WTC11 (cell line): ENCODE results near the gene LEKR1. TPM values are rescaled to one million over a fixed set of nuclear protein-coding genes. Genes with fewer than 3 reads are reported as not detected.

Source experiments
- ATAC-seq: fragments of 200-7000 bp; cut with Tn5 transposase; 2 replicates; pipeline ENCODE4 v1.10.0; 2021; ENCODE audit warnings: mild to moderate bottlenecking, moderate library complexity
- CTCF ChIA-PET: fragments of 300-600 bp; sonication (Branson Sonifier 250); formaldehyde crosslinking; loops from one replicate; lab custom pipeline; 2021; ENCODE audit warnings: antibody characterized with exemption; lab: Charles Lee
- POLR2A ChIA-PET: fragments of 350-600 bp; sonication (Branson Sonifier 250); formaldehyde crosslinking; loops from one replicate; lab custom pipeline; 2021; ENCODE audit warnings: antibody characterized with exemption; lab: Charles Lee
- DNase-seq: peaks from one replicate; pipeline ENCODE4 v3.0.0; 2021; ENCODE audit warnings: low spot score
- H3K27ac Mint-ChIP-seq: 2 replicates; pipeline ENCODE4 v1.8.0; 2021; ENCODE audit warnings: mixed read lengths
- H3K27me3 Mint-ChIP-seq: 2 replicates; pipeline ENCODE4 v1.8.0; 2021; ENCODE audit warnings: low read depth, mild to moderate bottlenecking, moderate library complexity, mixed read lengths
- H3K36me3 Mint-ChIP-seq: 2 replicates; pipeline ENCODE4 v1.8.0; 2021; ENCODE audit warnings: mixed read lengths
- H3K4me1 Mint-ChIP-seq: 2 replicates; pipeline ENCODE4 v1.8.0; 2022; ENCODE audit warnings: mixed read lengths
- H3K4me3 Mint-ChIP-seq: 2 replicates; pipeline ENCODE4 v1.8.0; 2021; ENCODE audit warnings: mild to moderate bottlenecking, moderate library complexity, mixed read lengths
- H3K9me3 Mint-ChIP-seq: 2 replicates; pipeline ENCODE4 v1.8.0; 2021; ENCODE audit warnings: mixed read lengths
- AR ChIP-seq: fragments of 250-450 bp; sonication (Bioruptor Pico); IDR thresholded peaks from 2 replicates; pipeline ENCODE4 v1.9.0; 2021; ENCODE audit warnings: mild to moderate bottlenecking
- ATF1 ChIP-seq: sonication (generic); formaldehyde crosslinking; IDR thresholded peaks from 2 replicates; pipeline ENCODE4 v1.8.1; 2023; ENCODE audit warnings: mild to moderate bottlenecking, moderate library complexity, missing genetic modification reagents
- CDX4 ChIP-seq: fragments of 250-450 bp; sonication (Bioruptor Pico); IDR thresholded peaks from 2 replicates; pipeline ENCODE4 v1.9.0; 2021; ENCODE audit warnings: moderate library complexity, mild to moderate bottlenecking, inconsistent platforms, borderline replicate concordance
- E2F1 ChIP-seq: sonication (generic); formaldehyde crosslinking; IDR thresholded peaks from 2 replicates; pipeline ENCODE4 v1.8.0; 2022; ENCODE audit warnings: mild to moderate bottlenecking, missing genetic modification reagents
- ELF4 ChIP-seq: sonication (generic); formaldehyde crosslinking; IDR thresholded peaks from 2 replicates; pipeline ENCODE4 v1.8.1; 2022; ENCODE audit warnings: low read depth, mild to moderate bottlenecking, moderate library complexity, missing genetic modification reagents
- GTF2I ChIP-seq: fragments of 250-450 bp; sonication (Bioruptor Pico); conservative IDR thresholded peaks from 2 replicates; pipeline ENCODE4 v1.4.0; 2021; ENCODE audit warnings: mild to moderate bottlenecking
- HMGXB4 ChIP-seq: sonication (generic); formaldehyde crosslinking; IDR thresholded peaks from 2 replicates; pipeline ENCODE4 v1.8.1; 2023; ENCODE audit warnings: mild to moderate bottlenecking, moderate library complexity, missing genetic modification reagents
- IRF1 ChIP-seq: sonication (generic); formaldehyde crosslinking; IDR thresholded peaks from 2 replicates; pipeline ENCODE4 v1.8.0; 2023; ENCODE audit warnings: missing genetic modification reagents
- NR1H2 ChIP-seq: sonication (generic); formaldehyde crosslinking; IDR thresholded peaks from 2 replicates; pipeline ENCODE4 v1.9.0; 2021; ENCODE audit warnings: mild to moderate bottlenecking, moderate library complexity, missing genetic modification reagents
- SMAD4 ChIP-seq: sonication (generic); formaldehyde crosslinking; IDR thresholded peaks from 2 replicates; pipeline ENCODE4 v1.8.0; 2022; ENCODE audit warnings: mild to moderate bottlenecking, missing genetic modification reagents
- STAT6 ChIP-seq: sonication (generic); formaldehyde crosslinking; conservative IDR thresholded peaks from 2 replicates; pipeline ENCODE4 v1.8.1; 2023; ENCODE audit warnings: mild to moderate bottlenecking, low read depth, missing genetic modification reagents, moderate library complexity
- ZBTB21 ChIP-seq: sonication (generic); formaldehyde crosslinking; IDR thresholded peaks from 2 replicates; pipeline ENCODE4 v1.8.1; 2023; ENCODE audit warnings: mild to moderate bottlenecking, missing genetic modification reagents, borderline replicate concordance
- ZMAT4 ChIP-seq: fragments of 250-450 bp; sonication (Bioruptor Pico); IDR thresholded peaks from 2 replicates; pipeline ENCODE4 v1.9.0; 2021; ENCODE audit warnings: mild to moderate bottlenecking
- ZNF138 ChIP-seq: sonication (generic); formaldehyde crosslinking; conservative IDR thresholded peaks from 2 replicates; pipeline ENCODE4 v1.8.1; 2022; ENCODE audit warnings: mild to moderate bottlenecking, moderate library complexity, missing genetic modification reagents
- ZNF219 ChIP-seq: sonication (generic); formaldehyde crosslinking; IDR thresholded peaks from 2 replicates; pipeline ENCODE4 v1.8.0; 2023; ENCODE audit warnings: missing genetic modification reagents, mild to moderate bottlenecking, borderline replicate concordance
- ZNF263 ChIP-seq: sonication (generic); formaldehyde crosslinking; IDR thresholded peaks from 2 replicates; pipeline ENCODE4 v1.8.1; 2022; ENCODE audit warnings: low read depth, mild to moderate bottlenecking, moderate library complexity, missing genetic modification reagents
- ZNF317 ChIP-seq: sonication (generic); formaldehyde crosslinking; IDR thresholded peaks from 2 replicates; pipeline ENCODE4 v1.8.1; 2023; ENCODE audit warnings: low read depth, mild to moderate bottlenecking, moderate library complexity, missing genetic modification reagents, borderline replicate concordance
- ZNF416 ChIP-seq: fragments of 250-450 bp; sonication (Bioruptor Pico); IDR thresholded peaks from 2 replicates; pipeline ENCODE4 v1.9.0; 2021; ENCODE audit warnings: mild to moderate bottlenecking, inconsistent platforms
- ZNF425 ChIP-seq: fragments of 250-450 bp; sonication (Bioruptor Pico); conservative IDR thresholded peaks from 2 replicates; pipeline ENCODE4 v1.9.0; 2021; ENCODE audit warnings: mild to moderate bottlenecking
- ZSCAN18 ChIP-seq: fragments of 250-450 bp; sonication (Bioruptor Pico); IDR thresholded peaks from 2 replicates; pipeline ENCODE4 v2.1.2; 2022; ENCODE audit warnings: mild to moderate bottlenecking, moderate library complexity
- total RNA-seq: library from RNA; stranded (reverse); gene quantifications from 3 replicates; pipeline ENCODE4 v1.2.3, GENCODE V29; 2021

Gene LEKR1
- total RNA-seq, 1 experiment from 2014 or later, result 0.09 TPM

- TF ChIP-seq ZNF416, result no peak
- TF ChIP-seq ZNF138 (CRISPR knock-in tag), result no peak
- TF ChIP-seq CDX4 (CRISPR knock-in tag), result no peak
- TF ChIP-seq E2F1 (CRISPR knock-in tag), result no peak
- no peak for TF ChIP-seq ZBTB21
Measured at GRCh38 chr3:156814295-156814694, 11.9 kb upstream of the LEKR1 start (continued).

GRCh38 chr3:156816091-156816793 is 9.9 kb upstream of the LEKR1 start:
- 0 out of 2 replicates have a peak, but pooled peaks have one; percentile 71 for TF ChIP-seq NR1H2
- peak; percentile 13; the same call in 1 of the 2 replicates for TF ChIP-seq IRF1
- TF ChIP-seq ZSCAN18 (CRISPR knock-in tag), result no peak
- TF ChIP-seq ATF1 (CRISPR knock-in tag), result 0 out of 2 replicates have a peak, but pooled peaks have one; percentile 16
- peak; percentile 53 for TF ChIP-seq SMAD4 (CRISPR knock-in tag)
- peak; percentile 45; the same call in 1 of the 2 replicates for TF ChIP-seq ZNF263 (CRISPR knock-in tag)
- TF ChIP-seq ZNF317 (CRISPR knock-in tag), result 0 out of 2 replicates have a peak, but pooled peaks have one; percentile 14
- no peak for TF ChIP-seq GTF2I (CRISPR knock-in tag)
- TF ChIP-seq AR, result no peak
- no peak for TF ChIP-seq ZNF219 (CRISPR knock-in tag)
- TF ChIP-seq ZNF416, result no peak
- 0 out of 2 replicates have a peak, but pooled peaks have one; percentile 54 for TF ChIP-seq STAT6 (CRISPR knock-in tag)
- peak; percentile 71; the same call in 1 of the 2 replicates for TF ChIP-seq HMGXB4 (CRISPR knock-in tag)
- no peak for TF ChIP-seq ZMAT4
- TF ChIP-seq ZNF425 (CRISPR knock-in tag), result no peak
- peak; percentile 83; the same call in 1 of the 2 replicates for TF ChIP-seq ELF4 (CRISPR knock-in tag)
- ATAC-seq (peak; percentile 54), DNase-seq (peak; percentile 50)
- H3K36me3 Mint-ChIP-seq, result no peaks in the 10 kb centered on the region
- H3K9me3 Mint-ChIP-seq, result no peaks in the 10 kb centered on the region
- H3K27me3 Mint-ChIP-seq, result peaks cover 63% of the 10 kb centered on the region
- ChIA-PET POLR2A (no interaction called here), CTCF (interaction anchor here (1.4 kb wide), 1 partner anchor 72 kb away, joined by 3 read pairs; no protein-coding TSS in a partner anchor)
- peaks cover 21% of the 10 kb centered on the region for H3K4me1 Mint-ChIP-seq
- peak overlapping the region; percentile 80 for H3K4me3 Mint-ChIP-seq
- H3K27ac Mint-ChIP-seq, result no peak overlapping the region
